ENCODE results near the gene HADH. TPM values are rescaled to one million over a fixed set of nuclear protein-coding genes. Genes with fewer than 3 reads are reported as not detected.

The HADH gene
- total and polyA plus RNA-seq, 9 donors: 45.4 to 117 (median 62.5) TPM

DNA sequence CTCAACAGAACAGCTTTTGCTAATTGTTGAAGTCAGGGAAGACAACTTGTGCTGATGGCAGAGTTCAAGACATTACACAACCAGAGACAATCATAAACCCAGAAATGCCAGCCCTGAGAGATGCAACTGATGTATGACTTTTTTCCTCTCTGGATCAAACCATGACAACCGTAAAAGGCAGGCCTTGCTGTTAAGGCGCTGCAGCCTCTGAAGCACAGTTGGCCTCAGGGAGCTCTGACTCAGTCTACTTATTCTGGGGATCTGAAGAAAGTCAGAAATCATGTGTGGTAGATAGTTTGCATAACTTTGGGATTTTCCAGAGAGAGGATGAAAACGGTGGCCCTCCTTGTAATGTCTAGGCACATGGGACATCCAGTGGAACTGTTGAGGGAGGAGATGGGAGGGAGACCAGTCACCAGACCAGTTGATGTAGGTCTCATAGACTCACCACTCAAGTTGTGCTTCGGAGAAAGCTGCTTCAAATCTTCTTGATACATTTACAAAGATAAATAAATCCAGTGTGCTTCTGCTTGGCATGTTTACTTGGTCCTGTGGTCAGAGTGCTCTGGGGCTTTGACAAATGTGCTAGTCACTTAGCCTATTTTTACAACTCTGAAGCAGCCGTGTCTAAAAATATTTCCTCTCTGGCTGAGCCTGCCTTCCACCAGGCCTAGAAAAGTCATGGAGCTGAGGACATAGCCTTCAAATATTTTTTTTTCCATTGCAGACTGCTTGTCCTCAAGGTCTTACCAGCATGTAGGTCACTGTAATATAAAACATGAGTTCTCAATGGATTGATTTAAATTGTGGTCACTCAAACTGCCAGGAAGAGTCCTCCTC, 7.5 kb downstream of the HADH start:
- Histone ChIP-seq H3K27me3 (no peaks in the 10 kb centered on the region), H3K27ac (no peak overlapping the region), H3K36me3 (no peaks in the 10 kb centered on the region), H3K4me3 (no peak overlapping the region), H3K9me3 (no peaks in the 10 kb centered on the region), H3K4me1 (ENCODE audit: insufficient read depth) (peaks cover 9% of the 10 kb centered on the region)
- DNase-seq: no peak
- TF ChIP-seq POLR2A (IDR thresholded peaks at IDR 0.05) (no peak), EP300 (IDR thresholded peaks at IDR 0.05) (no peak)
- TF ChIP-seq, protein P1, sequence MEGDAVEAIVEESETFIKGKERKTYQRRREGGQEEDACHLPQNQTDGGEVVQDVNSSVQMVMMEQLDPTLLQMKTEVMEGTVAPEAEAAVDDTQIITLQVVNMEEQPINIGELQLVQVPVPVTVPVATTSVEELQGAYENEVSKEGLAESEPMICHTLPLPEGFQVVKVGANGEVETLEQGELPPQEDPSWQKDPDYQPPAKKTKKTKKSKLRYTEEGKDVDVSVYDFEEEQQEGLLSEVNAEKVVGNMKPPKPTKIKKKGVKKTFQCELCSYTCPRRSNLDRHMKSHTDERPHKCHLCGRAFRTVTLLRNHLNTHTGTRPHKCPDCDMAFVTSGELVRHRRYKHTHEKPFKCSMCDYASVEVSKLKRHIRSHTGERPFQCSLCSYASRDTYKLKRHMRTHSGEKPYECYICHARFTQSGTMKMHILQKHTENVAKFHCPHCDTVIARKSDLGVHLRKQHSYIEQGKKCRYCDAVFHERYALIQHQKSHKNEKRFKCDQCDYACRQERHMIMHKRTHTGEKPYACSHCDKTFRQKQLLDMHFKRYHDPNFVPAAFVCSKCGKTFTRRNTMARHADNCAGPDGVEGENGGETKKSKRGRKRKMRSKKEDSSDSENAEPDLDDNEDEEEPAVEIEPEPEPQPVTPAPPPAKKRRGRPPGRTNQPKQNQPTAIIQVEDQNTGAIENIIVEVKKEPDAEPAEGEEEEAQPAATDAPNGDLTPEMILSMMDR (IDR thresholded peaks at IDR 0.05): no peak
- 49 to 63% (median 59%) methylated on average over 5 of the region's 5 CpGs for WGBS, 3 donors
- intact Hi-C loops (cut with DNase I): no loop called here

- DNase-seq: no peak
- TF ChIP-seq EP300 (IDR thresholded peaks at IDR 0.05): no peak
- TF ChIP-seq POLR2A (IDR thresholded peaks at IDR 0.05): no peak
- TF ChIP-seq, protein P1 (IDR thresholded peaks at IDR 0.05): no peak
- peaks cover 6% of the 10 kb centered on the region for H3K4me1 ChIP-seq (ENCODE audit: insufficient read depth)
- intact Hi-C loops (cut with DNase I): no loop called here
- 84 to 91% (median 86%) methylated on average over 2 of the region's 2 CpGs for WGBS, 3 donors
- no peak overlapping the region for H3K4me3 ChIP-seq
- no peaks in the 10 kb centered on the region for H3K9me3 ChIP-seq
- no peaks in the 10 kb centered on the region for H3K27me3 ChIP-seq
- H3K36me3 ChIP-seq: no peaks in the 10 kb centered on the region
- H3K27ac ChIP-seq: no peak overlapping the region
Measured at GRCh38 chr4:107997794-107998193, 8.1 kb downstream of the HADH start.

DNA sequence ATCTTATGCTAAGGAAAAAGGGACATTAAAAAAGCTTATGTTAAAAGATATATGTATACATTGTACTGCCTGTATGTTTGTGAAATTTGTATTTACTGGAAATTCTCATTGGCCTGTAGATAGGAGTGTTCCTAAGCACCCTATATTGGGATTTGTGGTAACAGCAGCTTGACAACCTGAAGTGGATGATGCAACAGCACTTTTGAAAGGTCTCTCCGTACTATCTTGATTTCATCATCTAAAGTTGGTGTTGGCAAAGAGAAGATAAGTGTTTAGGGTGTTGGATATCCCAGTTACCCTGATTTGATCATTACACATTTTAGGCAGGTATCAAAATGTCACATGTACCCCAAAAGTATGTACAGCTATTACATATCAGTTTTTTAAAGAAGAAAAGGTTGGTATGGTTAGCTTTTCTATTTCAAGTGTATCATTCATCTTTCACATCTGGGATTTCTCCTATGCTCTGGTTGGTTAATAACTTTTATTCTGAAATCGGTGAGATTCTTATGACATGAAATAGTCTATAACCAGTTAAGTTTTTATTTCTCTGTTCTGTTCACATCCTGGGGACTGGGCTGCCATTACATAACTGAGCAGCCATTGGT, 10.3 kb downstream of the HADH start:
- Histone ChIP-seq H3K27me3 (no peaks in the 10 kb centered on the region), H3K27ac (no peak overlapping the region), H3K9me3 (no peaks in the 10 kb centered on the region), H3K4me3 (no peak overlapping the region), H3K36me3 (no peaks in the 10 kb centered on the region), H3K4me1 (ENCODE audit: insufficient read depth) (peaks cover 10% of the 10 kb centered on the region)
- WGBS, 3 donors: 92 to 98% (median 97%) methylated on average over 2 of the region's 2 CpGs
- no peak for DNase-seq
- intact Hi-C loops (cut with DNase I): no loop called here
- TF ChIP-seq EP300 (IDR thresholded peaks at IDR 0.05): no peak
- TF ChIP-seq, protein P1 (IDR thresholded peaks at IDR 0.05): no peak
- no peak for TF ChIP-seq POLR2A (IDR thresholded peaks at IDR 0.05)

- H3K27ac ChIP-seq: no peak overlapping the region
- no peak overlapping the region for H3K4me3 ChIP-seq
- H3K9me3 ChIP-seq: no peaks in the 10 kb centered on the region
- WGBS, 3 donors: 78 to 85% (median 78%) methylated on average over 3 of the region's 3 CpGs
- TF ChIP-seq EP300 (IDR thresholded peaks at IDR 0.05): no peak
- no peak for TF ChIP-seq POLR2A (IDR thresholded peaks at IDR 0.05)
- TF ChIP-seq, protein P1 (IDR thresholded peaks at IDR 0.05): no peak
- intact Hi-C loops (cut with DNase I): no loop called here
- no peak for DNase-seq
- no peaks in the 10 kb centered on the region for H3K27me3 ChIP-seq
- peaks cover 12% of the 10 kb centered on the region for H3K4me1 ChIP-seq (ENCODE audit: insufficient read depth)
- no peaks in the 10 kb centered on the region for H3K36me3 ChIP-seq
Measured at GRCh38 chr4:108001540-108002135, 11.9 kb downstream of the HADH start.
